Measurements from ENCODE around the gene ATXN7.

ATXN7 gene

GRCh38 chr3:63842127-63842526 is 21.5 kb upstream of the ATXN7 start:
- no peaks in the 10 kb centered on the region for H3K9me3 ChIP-seq (ENCODE audit: control insufficient read depth in 2 of 2, low read length in 2 of 2)
- H3K4me1 ChIP-seq (ENCODE audit: control insufficient read depth in 2 of 2, insufficient read depth in 2 of 2, low read length in 2 of 2): no peaks in the 10 kb centered on the region
- H3K4me3 ChIP-seq (ENCODE audit: low read length in 2 of 2): no peak overlapping the region
- no peaks in the 10 kb centered on the region for H3K27me3 ChIP-seq (ENCODE audit: control insufficient read depth in 2 of 2, insufficient read depth in 2 of 2, low read length in 2 of 2)
- no peak overlapping the region for H3K27ac ChIP-seq (ENCODE audit: low read depth in 2 of 2, low read length in 2 of 2)
- H3K36me3 ChIP-seq (ENCODE audit: control insufficient read depth in 2 of 2, insufficient read depth in 2 of 2, low read length in 2 of 2): no peaks in the 10 kb centered on the region
- H3K9ac ChIP-seq (ENCODE audit: low read depth in 1 of 2, low read length in 2 of 2): no peak overlapping the region

GRCh38 chr3:63845215-63845614 is 18.5 kb upstream of the ATXN7 start:
- H3K27ac ChIP-seq (ENCODE audit: low read depth in 2 of 2, low read length in 2 of 2): no peak overlapping the region

GRCh38 chr3:63847718-63848450 is 15.8 kb upstream of the ATXN7 start:
- Histone ChIP-seq H3K36me3 (ENCODE audit: control insufficient read depth in 2 of 2, insufficient read depth in 2 of 2, low read length in 2 of 2) (no peaks in the 10 kb centered on the region), H3K4me1 (ENCODE audit: control insufficient read depth in 2 of 2, insufficient read depth in 2 of 2, low read length in 2 of 2) (no peaks in the 10 kb centered on the region), H3K27ac (ENCODE audit: low read depth in 2 of 2, low read length in 2 of 2) (no peak overlapping the region), H3K4me3 (ENCODE audit: low read length in 2 of 2) (no peak overlapping the region), H3K9ac (ENCODE audit: low read depth in 1 of 2, low read length in 2 of 2) (no peak overlapping the region), H3K27me3 (ENCODE audit: control insufficient read depth in 2 of 2, insufficient read depth in 2 of 2, low read length in 2 of 2) (no peaks in the 10 kb centered on the region), H3K9me3 (ENCODE audit: control insufficient read depth in 2 of 2, low read length in 2 of 2) (no peaks in the 10 kb centered on the region)

More at GRCh38 chr3:63845215-63845614, 18.5 kb upstream of the ATXN7 start:
- no peak overlapping the region for H3K9ac ChIP-seq (ENCODE audit: low read depth in 1 of 2, low read length in 2 of 2)
- no peaks in the 10 kb centered on the region for H3K9me3 ChIP-seq (ENCODE audit: control insufficient read depth in 2 of 2, low read length in 2 of 2)
- no peaks in the 10 kb centered on the region for H3K36me3 ChIP-seq (ENCODE audit: control insufficient read depth in 2 of 2, insufficient read depth in 2 of 2, low read length in 2 of 2)
- H3K4me3 ChIP-seq (ENCODE audit: low read length in 2 of 2): no peak overlapping the region
- H3K4me1 ChIP-seq (ENCODE audit: control insufficient read depth in 2 of 2, insufficient read depth in 2 of 2, low read length in 2 of 2): no peaks in the 10 kb centered on the region
- no peaks in the 10 kb centered on the region for H3K27me3 ChIP-seq (ENCODE audit: control insufficient read depth in 2 of 2, insufficient read depth in 2 of 2, low read length in 2 of 2)

- no peak overlapping the region for H3K4me3 ChIP-seq (ENCODE audit: low read length in 2 of 2)
- H3K9ac ChIP-seq (ENCODE audit: low read depth in 1 of 2, low read length in 2 of 2): no peak overlapping the region
- H3K27ac ChIP-seq (ENCODE audit: low read depth in 2 of 2, low read length in 2 of 2): no peak overlapping the region
- no peaks in the 10 kb centered on the region for H3K27me3 ChIP-seq (ENCODE audit: control insufficient read depth in 2 of 2, insufficient read depth in 2 of 2, low read length in 2 of 2)
- H3K36me3 ChIP-seq (ENCODE audit: control insufficient read depth in 2 of 2, insufficient read depth in 2 of 2, low read length in 2 of 2): no peaks in the 10 kb centered on the region
- no peaks in the 10 kb centered on the region for H3K4me1 ChIP-seq (ENCODE audit: control insufficient read depth in 2 of 2, insufficient read depth in 2 of 2, low read length in 2 of 2)
- H3K9me3 ChIP-seq (ENCODE audit: control insufficient read depth in 2 of 2, low read length in 2 of 2): no peaks in the 10 kb centered on the region
Measured at GRCh38 chr3:63849175-63849574, 14.5 kb upstream of the ATXN7 start.

GRCh38 chr3:63851287-63851686 is 12.4 kb upstream of the ATXN7 start:
- Histone ChIP-seq H3K9me3 (ENCODE audit: control insufficient read depth in 2 of 2, low read length in 2 of 2) (no peaks in the 10 kb centered on the region), H3K9ac (ENCODE audit: low read depth in 1 of 2, low read length in 2 of 2) (no peak overlapping the region)

GRCh38 chr3:63853106-63853505 is 10.6 kb upstream of the ATXN7 start:
- Histone ChIP-seq H3K36me3 (ENCODE audit: control insufficient read depth in 2 of 2, insufficient read depth in 2 of 2, low read length in 2 of 2) (no peaks in the 10 kb centered on the region), H3K27ac (ENCODE audit: low read depth in 2 of 2, low read length in 2 of 2) (no peak overlapping the region), H3K9ac (ENCODE audit: low read depth in 1 of 2, low read length in 2 of 2) (no peak overlapping the region), H3K9me3 (ENCODE audit: control insufficient read depth in 2 of 2, low read length in 2 of 2) (no peaks in the 10 kb centered on the region), H3K4me3 (ENCODE audit: low read length in 2 of 2) (no peak overlapping the region), H3K4me1 (ENCODE audit: control insufficient read depth in 2 of 2, insufficient read depth in 2 of 2, low read length in 2 of 2) (no peaks in the 10 kb centered on the region), H3K27me3 (ENCODE audit: control insufficient read depth in 2 of 2, insufficient read depth in 2 of 2, low read length in 2 of 2) (no peaks in the 10 kb centered on the region)

More at GRCh38 chr3:63851287-63851686, 12.4 kb upstream of the ATXN7 start:
- no peak overlapping the region for H3K4me3 ChIP-seq (ENCODE audit: low read length in 2 of 2)
- no peaks in the 10 kb centered on the region for H3K4me1 ChIP-seq (ENCODE audit: control insufficient read depth in 2 of 2, insufficient read depth in 2 of 2, low read length in 2 of 2)
- no peaks in the 10 kb centered on the region for H3K27me3 ChIP-seq (ENCODE audit: control insufficient read depth in 2 of 2, insufficient read depth in 2 of 2, low read length in 2 of 2)
- H3K27ac ChIP-seq (ENCODE audit: low read depth in 2 of 2, low read length in 2 of 2): no peak overlapping the region
- no peaks in the 10 kb centered on the region for H3K36me3 ChIP-seq (ENCODE audit: control insufficient read depth in 2 of 2, insufficient read depth in 2 of 2, low read length in 2 of 2)

GRCh38 chr3:63855333-63855940 is 8.2 kb upstream of the ATXN7 start:
- Histone ChIP-seq H3K9me3 (ENCODE audit: control insufficient read depth in 2 of 2, low read length in 2 of 2) (no peaks in the 10 kb centered on the region), H3K27ac (ENCODE audit: low read depth in 2 of 2, low read length in 2 of 2) (no peak overlapping the region), H3K36me3 (ENCODE audit: control insufficient read depth in 2 of 2, insufficient read depth in 2 of 2, low read length in 2 of 2) (no peaks in the 10 kb centered on the region), H3K27me3 (ENCODE audit: control insufficient read depth in 2 of 2, insufficient read depth in 2 of 2, low read length in 2 of 2) (no peaks in the 10 kb centered on the region), H3K4me3 (ENCODE audit: low read length in 2 of 2) (no peak overlapping the region), H3K9ac (ENCODE audit: low read depth in 1 of 2, low read length in 2 of 2) (no peak overlapping the region), H3K4me1 (ENCODE audit: control insufficient read depth in 2 of 2, insufficient read depth in 2 of 2, low read length in 2 of 2) (no peaks in the 10 kb centered on the region)

GRCh38 chr3:63857311-63857710 is 6.4 kb upstream of the ATXN7 start:
- H3K4me3 ChIP-seq (ENCODE audit: low read length in 2 of 2): no peak overlapping the region

GRCh38 chr3:63860776-63861175 is 2.9 kb upstream of the ATXN7 start:
- no peaks in the 10 kb centered on the region for H3K36me3 ChIP-seq (ENCODE audit: control insufficient read depth in 2 of 2, insufficient read depth in 2 of 2, low read length in 2 of 2)
- no peaks in the 10 kb centered on the region for H3K9me3 ChIP-seq (ENCODE audit: control insufficient read depth in 2 of 2, low read length in 2 of 2)
- no peak overlapping the region for H3K4me3 ChIP-seq (ENCODE audit: low read length in 2 of 2)
- no peak overlapping the region for H3K27ac ChIP-seq (ENCODE audit: low read depth in 2 of 2, low read length in 2 of 2)
- H3K9ac ChIP-seq (ENCODE audit: low read depth in 1 of 2, low read length in 2 of 2): no peak overlapping the region
- peaks cover 7 to 11% of the 10 kb centered on the region in 2 donors for H3K4me1 ChIP-seq (ENCODE audit: control insufficient read depth in 2 of 2, insufficient read depth in 2 of 2, low read length in 2 of 2)
- H3K27me3 ChIP-seq (ENCODE audit: control insufficient read depth in 2 of 2, insufficient read depth in 2 of 2, low read length in 2 of 2): no peaks in the 10 kb centered on the region

More at GRCh38 chr3:63857311-63857710, 6.4 kb upstream of the ATXN7 start:
- Histone ChIP-seq H3K9ac (ENCODE audit: low read depth in 1 of 2, low read length in 2 of 2) (no peak overlapping the region), H3K27me3 (ENCODE audit: control insufficient read depth in 2 of 2, insufficient read depth in 2 of 2, low read length in 2 of 2) (no peaks in the 10 kb centered on the region), H3K36me3 (ENCODE audit: control insufficient read depth in 2 of 2, insufficient read depth in 2 of 2, low read length in 2 of 2) (no peaks in the 10 kb centered on the region), H3K27ac (ENCODE audit: low read depth in 2 of 2, low read length in 2 of 2) (no peak overlapping the region), H3K4me1 (ENCODE audit: control insufficient read depth in 2 of 2, insufficient read depth in 2 of 2, low read length in 2 of 2) (peaks cover 0 to 3% of the 10 kb centered on the region in 2 donors), H3K9me3 (ENCODE audit: control insufficient read depth in 2 of 2, low read length in 2 of 2) (no peaks in the 10 kb centered on the region)

- no peak overlapping the region for H3K4me3 ChIP-seq (ENCODE audit: low read length in 2 of 2)
- H3K27me3 ChIP-seq (ENCODE audit: control insufficient read depth in 2 of 2, insufficient read depth in 2 of 2, low read length in 2 of 2): no peaks in the 10 kb centered on the region
- peaks cover 7 to 11% of the 10 kb centered on the region in 2 donors for H3K4me1 ChIP-seq (ENCODE audit: control insufficient read depth in 2 of 2, insufficient read depth in 2 of 2, low read length in 2 of 2)
- H3K36me3 ChIP-seq (ENCODE audit: control insufficient read depth in 2 of 2, insufficient read depth in 2 of 2, low read length in 2 of 2): no peaks in the 10 kb centered on the region
- H3K9me3 ChIP-seq (ENCODE audit: control insufficient read depth in 2 of 2, low read length in 2 of 2): no peaks in the 10 kb centered on the region
- no peak overlapping the region for H3K9ac ChIP-seq (ENCODE audit: low read depth in 1 of 2, low read length in 2 of 2)
- no peak overlapping the region for H3K27ac ChIP-seq (ENCODE audit: low read depth in 2 of 2, low read length in 2 of 2)
Measured at GRCh38 chr3:63861306-63861705, 2.4 kb upstream of the ATXN7 start.
